ENCODE measurements around the gene XAF1.

DNA sequence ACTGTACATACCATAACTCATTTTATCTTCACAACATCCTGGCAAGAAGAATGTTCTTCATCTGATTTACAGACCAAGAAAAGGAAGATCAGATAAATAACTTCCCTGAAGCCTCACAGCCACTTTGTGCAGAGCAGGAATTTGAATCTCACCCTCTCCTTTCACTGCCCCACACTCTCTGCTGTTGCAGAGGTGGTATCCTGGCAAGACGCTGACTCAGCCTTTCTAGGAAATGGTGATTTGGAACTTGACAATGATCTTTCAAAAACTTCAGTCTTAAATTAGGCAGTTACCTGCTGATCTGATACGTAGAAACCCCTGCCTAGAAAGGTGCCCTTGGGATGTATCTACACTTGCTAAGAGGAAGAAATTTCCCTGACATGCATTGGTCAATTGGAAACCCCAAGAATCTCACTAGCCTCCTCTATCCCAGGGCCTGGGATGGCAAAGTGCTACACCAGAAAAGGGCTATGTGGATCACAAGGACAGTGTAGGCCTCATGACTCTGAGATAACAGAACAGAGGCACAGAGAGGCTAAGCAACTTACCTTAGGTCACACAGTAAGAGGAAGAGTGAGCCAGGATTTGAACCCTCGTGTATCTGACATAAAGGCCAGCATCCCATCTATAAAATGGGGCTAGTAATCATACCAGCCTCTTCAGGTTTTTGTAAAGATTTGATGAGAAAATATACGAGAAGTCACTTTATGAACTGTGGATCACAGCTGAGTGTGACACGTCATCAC, 38.1 kb downstream of the XAF1 start:
- TF ChIP-seq POLR2A (IDR thresholded peaks at IDR 0.05): no peak
- TF ChIP-seq, protein P1, sequence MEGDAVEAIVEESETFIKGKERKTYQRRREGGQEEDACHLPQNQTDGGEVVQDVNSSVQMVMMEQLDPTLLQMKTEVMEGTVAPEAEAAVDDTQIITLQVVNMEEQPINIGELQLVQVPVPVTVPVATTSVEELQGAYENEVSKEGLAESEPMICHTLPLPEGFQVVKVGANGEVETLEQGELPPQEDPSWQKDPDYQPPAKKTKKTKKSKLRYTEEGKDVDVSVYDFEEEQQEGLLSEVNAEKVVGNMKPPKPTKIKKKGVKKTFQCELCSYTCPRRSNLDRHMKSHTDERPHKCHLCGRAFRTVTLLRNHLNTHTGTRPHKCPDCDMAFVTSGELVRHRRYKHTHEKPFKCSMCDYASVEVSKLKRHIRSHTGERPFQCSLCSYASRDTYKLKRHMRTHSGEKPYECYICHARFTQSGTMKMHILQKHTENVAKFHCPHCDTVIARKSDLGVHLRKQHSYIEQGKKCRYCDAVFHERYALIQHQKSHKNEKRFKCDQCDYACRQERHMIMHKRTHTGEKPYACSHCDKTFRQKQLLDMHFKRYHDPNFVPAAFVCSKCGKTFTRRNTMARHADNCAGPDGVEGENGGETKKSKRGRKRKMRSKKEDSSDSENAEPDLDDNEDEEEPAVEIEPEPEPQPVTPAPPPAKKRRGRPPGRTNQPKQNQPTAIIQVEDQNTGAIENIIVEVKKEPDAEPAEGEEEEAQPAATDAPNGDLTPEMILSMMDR (IDR thresholded peaks at IDR 0.05): no peak

All from lower leg skin (tissue), 3 donors.